Measurements from ENCODE around the gene LRRC70. TPM values are rescaled to one million over a fixed set of nuclear protein-coding genes. Genes with fewer than 3 reads are reported as not detected.
"Not testable (repeated sequence)": the region's sequence is repeated elsewhere in the genome, so short reads cannot be mapped to it uniquely, and the experiment has no call there.

LRRC70 gene
- total RNA-seq, 2 experiments from 2014 or later, result 0.34 to 0.40 TPM

DNA sequence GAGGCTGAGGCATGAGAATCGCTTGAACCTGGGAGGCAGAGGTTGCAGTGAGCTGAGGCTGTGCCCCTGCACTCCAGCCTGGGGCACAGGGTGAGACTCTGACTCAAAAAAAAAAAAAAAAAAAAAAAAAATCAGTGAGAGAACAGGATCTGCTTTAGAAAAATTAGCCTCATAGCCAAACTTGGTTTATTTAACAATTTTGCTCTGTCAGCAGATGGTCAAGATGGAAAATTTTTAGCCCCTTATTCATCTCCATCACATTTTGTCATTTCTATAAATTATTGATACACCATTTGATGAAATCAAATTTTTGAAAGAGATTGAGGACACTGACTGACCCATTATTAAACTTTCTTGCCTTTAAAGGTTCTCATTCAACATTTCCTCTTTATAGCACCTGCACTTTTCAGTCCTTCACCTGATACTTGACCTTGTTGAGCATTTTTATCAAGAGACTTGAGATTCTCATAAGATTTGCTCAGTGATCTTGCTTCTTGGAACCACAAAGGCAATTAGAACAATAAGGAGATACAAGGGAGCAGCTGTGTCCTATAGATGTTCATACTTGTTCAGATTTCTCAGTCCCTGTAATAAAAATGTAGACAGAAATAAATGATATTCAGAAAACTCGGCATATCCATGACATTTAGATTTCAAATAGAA lies 38.1 kb downstream of the LRRC70 start:
- no peak overlapping the region for H3K4me3 Mint-ChIP-seq
- POLR2A ChIA-PET, result no interaction called here

DNA sequence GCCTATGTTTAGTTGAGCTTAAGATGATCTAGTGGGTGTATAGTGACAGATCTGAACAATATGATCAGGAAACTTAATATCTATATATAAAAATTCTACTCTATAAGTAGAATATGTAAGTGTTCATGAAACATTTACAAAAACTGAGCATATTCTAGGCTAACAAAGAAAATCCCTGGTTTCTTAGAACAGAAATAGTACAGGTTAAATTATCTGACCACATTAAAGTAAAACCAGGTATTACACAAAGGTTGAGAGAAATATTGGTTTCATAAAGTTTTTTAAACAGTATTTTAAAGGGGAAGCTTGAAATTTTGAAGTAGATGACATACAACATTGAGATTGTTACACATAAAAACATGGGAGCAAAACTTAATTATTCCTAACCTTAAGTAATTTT lies 39.3 kb downstream of the LRRC70 start:
- no peak overlapping the region for H3K4me3 Mint-ChIP-seq
- no peak for DNase-seq
- no peaks in the 10 kb centered on the region for H3K4me1 Mint-ChIP-seq (ENCODE audit: low read depth)
- no peaks in the 10 kb centered on the region for H3K9me3 Mint-ChIP-seq
- intact Hi-C loops (cut with micrococcal nuclease), result no loop called here
- H3K27me3 Mint-ChIP-seq, result no peaks in the 10 kb centered on the region
- peaks cover 5% of the 10 kb centered on the region for H3K36me3 Mint-ChIP-seq
- CTCF ChIA-PET, result no interaction called here
- no peak overlapping the region for H3K27ac Mint-ChIP-seq
- POLR2A ChIA-PET, result interaction anchor here (0.5 kb wide), 1 partner anchor 11 kb away, joined by 3 read pairs; no protein-coding TSS in a partner anchor

More for the DNA sequence above, 38.1 kb downstream of the LRRC70 start:
- intact Hi-C loops (cut with micrococcal nuclease), result no loop called here
- DNase-seq, result no peak
- Mint-ChIP-seq H3K27me3 (no peaks in the 10 kb centered on the region), H3K36me3 (peaks cover 8% of the 10 kb centered on the region), H3K4me1 (ENCODE audit: low read depth) (no peaks in the 10 kb centered on the region), H3K27ac (no peak overlapping the region), H3K9me3 (no peaks in the 10 kb centered on the region)
- CTCF ChIA-PET, result no interaction called here

DNA sequence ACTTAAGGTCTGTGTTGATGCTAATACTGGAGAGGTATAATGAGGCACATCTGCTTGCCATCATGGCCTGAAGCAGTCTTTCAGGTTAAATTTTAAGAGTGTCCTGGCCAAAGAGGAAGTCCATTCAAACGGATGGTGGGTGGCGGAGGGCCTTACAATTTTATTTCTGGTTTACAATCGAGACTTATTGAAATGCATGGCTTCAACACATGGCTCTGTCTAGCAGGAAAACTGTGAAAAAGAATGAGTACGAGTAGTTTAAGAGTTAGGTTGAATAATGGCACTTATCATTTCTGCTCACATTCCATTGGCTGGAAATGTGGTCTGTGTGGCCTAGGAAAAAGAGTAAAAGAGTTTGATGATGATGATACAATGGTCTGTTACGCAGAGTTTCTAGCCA lies 42.1 kb downstream of the LRRC70 start:
- Mint-ChIP-seq H3K27me3 (no peaks in the 10 kb centered on the region), H3K4me1 (ENCODE audit: low read depth) (no peaks in the 10 kb centered on the region), H3K4me3 (no peak overlapping the region), H3K9me3 (no peaks in the 10 kb centered on the region), H3K27ac (no peak overlapping the region), H3K36me3 (no peaks in the 10 kb centered on the region)
- intact Hi-C loops (cut with micrococcal nuclease), result no loop called here
- ChIA-PET CTCF (no interaction called here), POLR2A (no interaction called here)
- DNase-seq, result no peak

DNA sequence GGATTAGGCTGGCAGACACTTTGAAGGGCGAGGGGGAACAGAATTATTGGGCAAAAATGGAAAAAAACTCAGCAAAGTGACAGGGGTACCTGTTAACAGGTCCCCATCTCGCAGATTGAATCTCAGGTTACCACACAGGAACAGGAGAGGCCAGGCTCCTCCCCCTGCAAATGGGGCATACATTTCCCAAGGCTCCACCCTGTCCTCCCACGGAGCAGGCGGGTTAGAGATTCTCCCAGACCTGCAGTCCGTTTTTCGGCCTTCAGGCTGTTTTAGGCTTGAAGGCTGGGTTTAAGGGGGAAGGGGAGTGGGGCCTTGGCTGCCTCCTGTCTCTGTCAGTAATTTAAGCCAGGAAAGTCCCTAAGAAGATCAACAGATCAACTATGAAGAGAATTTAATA lies 42.7 kb downstream of the LRRC70 start:
- Mint-ChIP-seq H3K4me3 (no peak overlapping the region), H3K36me3 (no peaks in the 10 kb centered on the region), H3K4me1 (ENCODE audit: low read depth) (no peaks in the 10 kb centered on the region), H3K27me3 (no peaks in the 10 kb centered on the region), H3K9me3 (no peaks in the 10 kb centered on the region), H3K27ac (no peak overlapping the region)
- ChIA-PET CTCF (no interaction called here), POLR2A (no interaction called here)
- intact Hi-C loops (cut with micrococcal nuclease), result no loop called here
- no peak for DNase-seq

DNA sequence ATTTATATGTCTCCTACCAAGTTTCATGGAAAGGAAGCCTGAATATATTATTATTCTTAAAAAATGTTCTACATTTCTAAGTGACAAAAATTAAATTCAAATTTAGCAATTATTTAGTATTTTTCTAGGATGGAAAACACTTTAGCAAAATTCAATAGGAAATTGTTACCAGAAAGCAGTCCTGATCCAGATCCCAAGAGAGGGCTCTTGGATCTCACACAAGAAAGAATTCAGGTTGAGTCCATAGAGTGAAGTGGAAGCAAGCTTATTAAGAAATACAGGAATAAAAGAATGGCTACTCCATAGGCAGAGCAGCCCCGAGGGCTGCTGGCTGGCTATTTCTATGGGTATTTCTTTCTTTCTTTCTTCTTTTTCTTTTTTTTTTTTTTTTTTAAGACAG lies 44.7 kb downstream of the LRRC70 start:
- Mint-ChIP-seq H3K9me3 (no peaks in the 10 kb centered on the region), H3K4me1 (ENCODE audit: low read depth) (no peaks in the 10 kb centered on the region), H3K4me3 (no peak overlapping the region), H3K36me3 (peaks cover 2% of the 10 kb centered on the region), H3K27me3 (no peaks in the 10 kb centered on the region), H3K27ac (no peak overlapping the region)
- intact Hi-C loops (cut with micrococcal nuclease), result no loop called here
- ChIA-PET POLR2A (no interaction called here), CTCF (no interaction called here)
- DNase-seq, result no peak

DNA sequence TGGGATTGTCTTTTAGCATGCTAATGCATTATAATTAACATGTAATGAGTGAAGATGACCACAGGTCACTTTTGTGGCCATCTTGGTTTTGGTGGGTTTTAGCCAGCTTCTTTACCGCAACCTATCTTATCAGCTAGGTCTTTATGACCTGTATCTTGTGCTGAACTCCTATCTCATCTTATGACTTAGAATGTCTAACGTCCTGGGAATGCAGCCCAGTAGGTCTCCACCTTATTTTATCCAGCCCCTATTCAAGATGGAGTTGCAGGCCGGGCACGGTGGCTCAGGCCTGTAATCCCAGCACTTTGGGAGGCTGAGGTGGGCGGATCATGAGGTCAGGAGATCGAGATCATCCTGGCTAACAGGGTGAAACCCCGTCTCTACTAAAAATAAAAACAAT lies 45.8 kb downstream of the LRRC70 start:
- intact Hi-C loops (cut with micrococcal nuclease), result not testable (repeated sequence)

DNA sequence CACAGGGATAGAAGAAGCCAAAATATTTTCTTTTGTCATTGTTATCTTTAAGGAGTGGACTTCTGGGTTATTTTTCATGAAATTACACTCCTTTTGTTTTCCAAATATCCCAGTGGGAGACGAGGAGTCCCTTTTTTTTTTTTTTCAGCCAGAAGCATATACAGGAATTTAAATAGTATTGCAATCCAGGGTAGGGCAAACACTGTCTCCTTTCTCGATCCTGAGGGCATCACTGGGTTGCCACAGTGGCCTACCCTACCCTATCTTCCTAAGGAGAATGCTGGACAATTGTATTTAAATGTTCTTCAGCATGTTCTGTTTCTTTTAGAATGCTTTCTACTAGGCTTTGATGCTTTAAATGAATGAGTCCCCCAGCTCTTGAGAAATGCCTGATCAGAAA lies 47.9 kb downstream of the LRRC70 start:
- H3K9me3 Mint-ChIP-seq, result no peaks in the 10 kb centered on the region
- H3K4me1 Mint-ChIP-seq (ENCODE audit: low read depth), result no peaks in the 10 kb centered on the region
- H3K4me3 Mint-ChIP-seq, result no peak overlapping the region
- H3K36me3 Mint-ChIP-seq, result peaks cover 7% of the 10 kb centered on the region
- no peak overlapping the region for H3K27ac Mint-ChIP-seq
- intact Hi-C loops (cut with micrococcal nuclease), result no loop called here
- ChIA-PET CTCF (no interaction called here), POLR2A (no interaction called here)
- H3K27me3 Mint-ChIP-seq, result no peaks in the 10 kb centered on the region
- no peak for DNase-seq

More for the DNA sequence above, 45.8 kb downstream of the LRRC70 start:
- H3K36me3 Mint-ChIP-seq; CTCF ChIA-PET; H3K27me3 Mint-ChIP-seq; H3K9me3 Mint-ChIP-seq; H3K4me3 Mint-ChIP-seq; DNase-seq; H3K4me1 Mint-ChIP-seq (ENCODE audit: low read depth); POLR2A ChIA-PET; H3K27ac Mint-ChIP-seq: not testable (repeated sequence)

DNA sequence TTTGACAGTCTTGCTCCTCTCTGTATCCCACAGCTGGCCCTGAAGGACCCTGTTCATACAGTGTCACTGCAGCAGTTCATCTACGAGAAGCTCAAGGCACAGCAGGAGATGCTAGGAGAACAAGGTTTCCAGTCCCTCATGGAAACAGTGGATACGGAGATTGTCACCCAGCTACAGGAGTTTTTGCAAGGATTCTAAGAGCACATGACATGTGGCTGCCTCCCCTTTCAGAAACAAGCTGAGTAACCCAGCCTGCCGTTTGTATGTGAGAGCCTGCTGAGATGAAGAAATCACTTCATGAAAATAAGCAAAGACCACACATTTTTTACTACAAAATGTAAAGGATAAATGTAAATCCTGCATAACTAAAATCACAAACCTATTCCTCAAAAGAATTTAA lies 48.5 kb downstream of the LRRC70 start:
- no peak overlapping the region for H3K27ac Mint-ChIP-seq
- no peak for DNase-seq
- ChIA-PET CTCF (no interaction called here), POLR2A (no interaction called here)
- no peaks in the 10 kb centered on the region for H3K9me3 Mint-ChIP-seq
- no peaks in the 10 kb centered on the region for H3K4me1 Mint-ChIP-seq (ENCODE audit: low read depth)
- no peaks in the 10 kb centered on the region for H3K27me3 Mint-ChIP-seq
- intact Hi-C loops (cut with micrococcal nuclease), result no loop called here
- no peak overlapping the region for H3K4me3 Mint-ChIP-seq
- H3K36me3 Mint-ChIP-seq, result peaks cover 7% of the 10 kb centered on the region

DNA sequence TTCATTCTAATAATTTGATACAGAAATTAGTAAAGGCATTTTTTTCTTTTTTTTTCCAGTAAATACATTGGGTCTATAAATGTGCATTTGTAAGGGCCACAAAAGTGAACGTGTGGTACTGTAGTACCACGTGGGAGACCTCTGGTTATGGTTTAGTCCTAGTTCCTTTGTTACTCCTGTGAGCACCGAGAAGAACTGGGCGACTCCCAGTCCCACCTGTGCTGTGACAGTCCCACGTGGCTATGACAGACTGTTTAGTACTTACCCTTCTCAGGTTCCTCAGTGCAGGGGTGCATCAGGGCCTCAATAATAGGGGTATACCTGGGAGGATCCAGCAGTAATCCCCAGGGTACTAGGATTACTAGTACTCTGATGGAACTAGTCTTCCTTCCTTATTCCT lies 49.3 kb downstream of the LRRC70 start:
- POLR2A ChIA-PET, result no interaction called here
- H3K9me3 Mint-ChIP-seq, result no peaks in the 10 kb centered on the region
- intact Hi-C loops (cut with micrococcal nuclease), result no loop called here
- H3K4me1 Mint-ChIP-seq (ENCODE audit: low read depth), result no peaks in the 10 kb centered on the region
- DNase-seq, result no peak
- H3K36me3 Mint-ChIP-seq, result peaks cover 7% of the 10 kb centered on the region
- no peaks in the 10 kb centered on the region for H3K27me3 Mint-ChIP-seq
- H3K27ac Mint-ChIP-seq, result no peak overlapping the region
- CTCF ChIA-PET, result no interaction called here
- no peak overlapping the region for H3K4me3 Mint-ChIP-seq

Other genes starting within 250 kb of the LRRC70 start
- gene DIMT1, start 174.9 kb upstream of the LRRC70 start, total RNA-seq, result 10 to 100 TPM; 46.9 to 48.9 TPM
- 10 to 100 TPM; 55.4 to 59.2 TPM for gene IPO11, start 166.1 kb upstream of the LRRC70 start, total RNA-seq